ENCODE measurements around the gene KRT3.

KRT3 gene

GRCh38 chr12:52828156-52828555, 32.2 kb upstream of the KRT3 start:
- Histone ChIP-seq H3K9me2 (replicated peaks; ENCODE audit: insufficient read depth, low read length) (no peaks in the 10 kb centered on the region), H3K4me2 (ENCODE audit: low read depth, low read length) (no peak overlapping the region), H3K4me3 (ENCODE audit: low read length) (no peak overlapping the region), H3K27ac (ENCODE audit: low read length) (no peak overlapping the region), H3K9ac (ENCODE audit: low read length) (no peak overlapping the region), H3F3A (ENCODE audit: insufficient read depth, low read length) (no peaks in the 10 kb centered on the region), H3K4me1 (ENCODE audit: low read length) (no peaks in the 10 kb centered on the region), H2AFZ (ENCODE audit: low read length) (no peak overlapping the region), H3K9me3 (replicated peaks; ENCODE audit: insufficient read depth, low read length) (no peaks in the 10 kb centered on the region), H3K27me3 (replicated peaks; ENCODE audit: insufficient read depth, low read length) (peaks cover 94% of the 10 kb centered on the region), H4K20me1 (ENCODE audit: insufficient read depth, low read length) (no peaks in the 10 kb centered on the region), H3K36me3 (replicated peaks; ENCODE audit: insufficient read depth, low read length) (no peaks in the 10 kb centered on the region), H3K79me2 (ENCODE audit: low read length) (no peaks in the 10 kb centered on the region)
- TF ChIP-seq, protein P1, sequence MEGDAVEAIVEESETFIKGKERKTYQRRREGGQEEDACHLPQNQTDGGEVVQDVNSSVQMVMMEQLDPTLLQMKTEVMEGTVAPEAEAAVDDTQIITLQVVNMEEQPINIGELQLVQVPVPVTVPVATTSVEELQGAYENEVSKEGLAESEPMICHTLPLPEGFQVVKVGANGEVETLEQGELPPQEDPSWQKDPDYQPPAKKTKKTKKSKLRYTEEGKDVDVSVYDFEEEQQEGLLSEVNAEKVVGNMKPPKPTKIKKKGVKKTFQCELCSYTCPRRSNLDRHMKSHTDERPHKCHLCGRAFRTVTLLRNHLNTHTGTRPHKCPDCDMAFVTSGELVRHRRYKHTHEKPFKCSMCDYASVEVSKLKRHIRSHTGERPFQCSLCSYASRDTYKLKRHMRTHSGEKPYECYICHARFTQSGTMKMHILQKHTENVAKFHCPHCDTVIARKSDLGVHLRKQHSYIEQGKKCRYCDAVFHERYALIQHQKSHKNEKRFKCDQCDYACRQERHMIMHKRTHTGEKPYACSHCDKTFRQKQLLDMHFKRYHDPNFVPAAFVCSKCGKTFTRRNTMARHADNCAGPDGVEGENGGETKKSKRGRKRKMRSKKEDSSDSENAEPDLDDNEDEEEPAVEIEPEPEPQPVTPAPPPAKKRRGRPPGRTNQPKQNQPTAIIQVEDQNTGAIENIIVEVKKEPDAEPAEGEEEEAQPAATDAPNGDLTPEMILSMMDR (IDR thresholded peaks at IDR 0.05; ENCODE audit: low read length): no peak
- TF ChIP-seq EZH2phosphoT487 (IDR thresholded peaks at IDR 0.05; ENCODE audit: low read length) (no peak), EZH2 (optimal IDR thresholded peaks at IDR 0.05; ENCODE audit: low read depth, low read length) (no peak)
- no peak for DNase-seq

- no peaks in the 10 kb centered on the region for H3K4me1 ChIP-seq (ENCODE audit: low read length)
- peaks cover 92% of the 10 kb centered on the region for H3K27me3 ChIP-seq (replicated peaks; ENCODE audit: insufficient read depth, low read length)
- no peak overlapping the region for H3K9ac ChIP-seq (ENCODE audit: low read length)
- no peaks in the 10 kb centered on the region for H3K79me2 ChIP-seq (ENCODE audit: low read length)
- no peaks in the 10 kb centered on the region for H3K36me3 ChIP-seq (replicated peaks; ENCODE audit: insufficient read depth, low read length)
- no peaks in the 10 kb centered on the region for H3K9me3 ChIP-seq (replicated peaks; ENCODE audit: insufficient read depth, low read length)
- no peak overlapping the region for H3K27ac ChIP-seq (ENCODE audit: low read length)
- H3K4me2 ChIP-seq (ENCODE audit: low read depth, low read length): no peak overlapping the region
- DNase-seq: no peak
- H3K4me3 ChIP-seq (ENCODE audit: low read length): no peak overlapping the region
- TF ChIP-seq, protein P1 (IDR thresholded peaks at IDR 0.05; ENCODE audit: low read length): no peak
- TF ChIP-seq EZH2phosphoT487 (IDR thresholded peaks at IDR 0.05; ENCODE audit: low read length) (no peak), EZH2 (optimal IDR thresholded peaks at IDR 0.05; ENCODE audit: low read depth, low read length) (no peak)
- no peaks in the 10 kb centered on the region for H3F3A ChIP-seq (ENCODE audit: insufficient read depth, low read length)
- no peaks in the 10 kb centered on the region for H3K9me2 ChIP-seq (replicated peaks; ENCODE audit: insufficient read depth, low read length)
- H2AFZ ChIP-seq (ENCODE audit: low read length): no peak overlapping the region
- no peaks in the 10 kb centered on the region for H4K20me1 ChIP-seq (ENCODE audit: insufficient read depth, low read length)
These were observed 31.7 kb upstream of the KRT3 start for GRCh38 chr12:52827499-52828090.

DNA sequence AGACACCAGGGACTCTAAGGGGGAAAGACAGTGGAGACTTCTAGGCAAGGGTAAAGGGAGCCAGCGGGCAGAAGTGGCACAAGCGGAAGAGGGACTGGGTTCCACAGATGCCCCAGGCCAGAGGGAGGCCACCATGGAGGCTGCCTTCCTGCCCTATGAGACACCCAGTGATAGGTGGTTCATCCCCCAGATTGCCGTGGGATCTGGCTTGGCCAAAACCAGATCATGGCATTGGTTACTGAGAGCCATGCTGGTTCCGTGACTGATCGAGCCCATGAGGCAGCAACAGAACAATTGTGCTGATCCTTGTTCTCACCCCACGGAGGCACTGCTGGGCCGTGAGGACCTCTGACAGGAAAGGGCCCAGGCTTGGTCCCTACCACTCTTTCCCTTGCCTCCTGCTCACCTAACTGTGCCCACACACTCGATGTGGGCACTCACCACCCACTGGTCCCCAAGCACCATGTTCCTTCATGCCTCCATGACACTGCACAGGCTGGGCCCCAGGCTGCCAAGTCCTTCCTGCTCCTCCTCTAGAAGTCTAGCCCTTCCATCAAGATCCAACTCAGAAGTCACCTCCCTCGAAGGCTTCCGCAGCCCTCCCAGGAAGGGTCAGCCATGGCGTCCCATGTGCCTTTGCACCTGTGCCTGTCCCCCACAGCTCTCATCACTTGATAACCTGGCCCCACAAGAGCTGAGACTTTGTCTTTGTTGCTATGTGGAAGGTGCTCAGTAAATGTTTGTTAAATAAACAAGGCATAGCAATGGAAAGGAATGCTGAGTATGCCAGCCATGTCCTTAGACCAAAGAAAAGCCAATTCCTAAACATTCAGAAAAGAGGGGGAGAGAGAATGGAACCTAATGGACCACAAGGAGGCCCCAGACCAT, 30.9 kb upstream of the KRT3 start:
- TF ChIP-seq EZH2phosphoT487 (IDR thresholded peaks at IDR 0.05; ENCODE audit: low read length) (no peak), EZH2 (optimal IDR thresholded peaks at IDR 0.05; ENCODE audit: low read depth, low read length) (no peak)
- TF ChIP-seq, protein P1 (IDR thresholded peaks at IDR 0.05; ENCODE audit: low read length): no peak
- DNase-seq: no peak

More for the DNA sequence above, 30.9 kb upstream of the KRT3 start:
- H3K4me2 ChIP-seq (ENCODE audit: low read depth, low read length): no peak overlapping the region
- no peak overlapping the region for H3K9ac ChIP-seq (ENCODE audit: low read length)
- no peaks in the 10 kb centered on the region for H3F3A ChIP-seq (ENCODE audit: insufficient read depth, low read length)
- no peak overlapping the region for H2AFZ ChIP-seq (ENCODE audit: low read length)
- H3K9me3 ChIP-seq (replicated peaks; ENCODE audit: insufficient read depth, low read length): no peaks in the 10 kb centered on the region
- no peaks in the 10 kb centered on the region for H3K9me2 ChIP-seq (replicated peaks; ENCODE audit: insufficient read depth, low read length)
- no peaks in the 10 kb centered on the region for H4K20me1 ChIP-seq (ENCODE audit: insufficient read depth, low read length)
- no peak overlapping the region for H3K27ac ChIP-seq (ENCODE audit: low read length)
- H3K27me3 ChIP-seq (replicated peaks; ENCODE audit: insufficient read depth, low read length): peaks cover 93% of the 10 kb centered on the region
- H3K4me3 ChIP-seq (ENCODE audit: low read length): no peak overlapping the region
- no peaks in the 10 kb centered on the region for H3K4me1 ChIP-seq (ENCODE audit: low read length)
- no peaks in the 10 kb centered on the region for H3K36me3 ChIP-seq (replicated peaks; ENCODE audit: insufficient read depth, low read length)
- H3K79me2 ChIP-seq (ENCODE audit: low read length): no peaks in the 10 kb centered on the region

Measured in MM.1S (cell line).